Measurements from ENCODE around the gene GALE.
"Not testable (repeated sequence)": the region's sequence is repeated elsewhere in the genome, so short reads cannot be mapped to it uniquely, and the experiment has no call there.

GALE gene

DNA sequence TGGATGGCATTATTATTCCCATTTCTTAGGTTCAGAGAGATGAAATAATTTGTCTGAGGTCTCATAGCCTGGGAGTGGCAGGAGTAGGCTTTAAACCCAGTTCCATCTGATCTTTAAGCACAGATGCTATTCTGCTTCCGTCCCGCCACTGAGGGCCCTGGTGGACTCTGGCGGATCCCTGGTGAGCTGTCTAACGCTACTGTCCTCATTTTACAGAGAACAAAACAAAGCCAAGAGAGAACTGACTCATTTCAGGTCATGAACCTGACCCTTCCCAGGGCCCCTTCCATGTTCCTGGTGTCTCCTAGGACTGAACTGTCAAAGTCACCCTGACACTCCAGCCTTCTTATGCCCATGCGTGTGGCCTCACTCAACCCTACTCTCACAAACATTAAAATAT lies 3.1 kb upstream of the GALE start:
- H4K20me1 ChIP-seq, result peaks cover 0 to 13% (median 0%) of the 10 kb centered on the region in 11 experiments; a peak in 3 of 22 replicates

GRCh38 chr1:23802809-23803342 lies 2.3 kb upstream of the GALE start:
- peaks cover 23 to 63% (median 39%) of the 10 kb centered on the region in 10 experiments for H3K4me1 ChIP-seq
- H3K27ac ChIP-seq; H3K27me3 ChIP-seq; H3K4me2 ChIP-seq; H3K9me3 ChIP-seq (replicated peaks in 1 of 11); H3K4me3 ChIP-seq: not testable (repeated sequence)
- peaks cover 0 to 14% (median 0%) of the 10 kb centered on the region in 11 experiments; a peak in 4 of 22 replicates for H4K20me1 ChIP-seq
- H3K36me3 ChIP-seq, result peaks cover 10 to 48% (median 18%) of the 10 kb centered on the region in 11 experiments; a peak in 21 of 22 replicates
- peak overlapping the region in 2 of 11 experiments; percentile 85 to 92; a peak in 1 of 22 replicates for H3K9ac ChIP-seq

More for the DNA sequence above, 3.1 kb upstream of the GALE start:
- H3K9me3 ChIP-seq (replicated peaks in 1 of 11), result no peaks in the 10 kb centered on the region
- H3K36me3 ChIP-seq, result peaks cover 2 to 51% (median 14%) of the 10 kb centered on the region in 11 experiments; a peak in 18 of 22 replicates
- no peaks in the 10 kb centered on the region for H3K27me3 ChIP-seq
- H3K4me2 ChIP-seq, result peak overlapping the region in 3 of 11 experiments; percentile 31 to 70 (median 57); a peak in 2 of 22 replicates
- H3K27ac ChIP-seq, result peak overlapping the region in 6 of 11 experiments; percentile 10 to 67 (median 48); a peak in 9 of 22 replicates
- peak overlapping the region in 2 of 11 experiments; percentile 18 to 51; a peak in 3 of 22 replicates for H3K9ac ChIP-seq
- no peak overlapping the region for H3K4me3 ChIP-seq
- H3K4me1 ChIP-seq, result peaks cover 23 to 68% (median 45%) of the 10 kb centered on the region in 10 experiments
- TF ChIP-seq Cebpa-rat (IDR thresholded peaks at IDR 0.05), result no peak

- peak overlapping the region in 8 of 11 experiments; percentile 31 to 93 (median 86); a peak in 7 of 22 replicates for H3K9ac ChIP-seq
- no peaks in the 10 kb centered on the region for H3K9me3 ChIP-seq (replicated peaks in 1 of 11)
- H3K4me1 ChIP-seq, result peaks cover 20 to 53% (median 30%) of the 10 kb centered on the region in 10 experiments
- peak overlapping the region in 3 of 10 experiments; percentile 79 to 90 (median 90); a peak in 4 of 20 replicates for H3K4me3 ChIP-seq
- H4K20me1 ChIP-seq, result peaks cover 0 to 24% (median 0%) of the 10 kb centered on the region in 11 experiments; a peak in 6 of 22 replicates
- H3K36me3 ChIP-seq, result peaks cover 20 to 55% (median 26%) of the 10 kb centered on the region in 11 experiments
- H3K27me3 ChIP-seq, result no peaks in the 10 kb centered on the region
- no peak for TF ChIP-seq Cebpa-rat (IDR thresholded peaks at IDR 0.05)
- no peak overlapping the region for H3K27ac ChIP-seq
- peak overlapping the region; percentile 90 to 100 (median 97); a peak in 21 of 22 replicates for H3K4me2 ChIP-seq
Observed at GRCh38 chr1:23801876-23802275, 1.3 kb upstream of the GALE start.

DNA sequence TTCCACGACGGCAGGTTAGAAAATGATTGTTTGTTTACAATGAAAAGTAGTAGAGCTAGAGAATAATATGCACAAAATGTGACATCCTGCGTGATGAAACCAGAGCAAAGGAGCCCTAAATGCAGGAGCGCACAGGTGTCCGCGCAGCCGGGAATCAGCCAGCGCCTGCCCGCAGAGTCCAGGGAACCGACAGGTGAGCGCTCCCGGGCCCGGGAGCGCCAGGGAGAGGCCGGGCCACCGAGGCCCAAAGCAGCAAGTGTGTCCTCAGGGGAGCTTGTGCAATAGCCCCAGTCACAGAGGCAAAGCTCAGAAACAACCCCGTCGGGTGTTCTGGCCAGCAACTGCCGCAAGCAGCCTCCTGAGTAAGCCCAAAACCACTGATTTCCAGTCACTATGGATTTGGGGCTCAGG lies 789 bp upstream of the GALE start:
- Histone ChIP-seq H3K36me3 (peaks cover 26 to 55% (median 30%) of the 10 kb centered on the region in 11 experiments), H3K4me1 (peaks cover 20 to 48% (median 30%) of the 10 kb centered on the region in 10 experiments), H3K9ac (peak overlapping the region; percentile 84 to 93 (median 88)), H3K9me3 (replicated peaks in 1 of 11) (no peaks in the 10 kb centered on the region), H3K27me3 (no peaks in the 10 kb centered on the region), H3K4me3 (peak overlapping the region; percentile 79 to 90 (median 86)), H3K27ac (peak overlapping the region; percentile 71 to 85 (median 79)), H4K20me1 (peaks cover 0 to 25% (median 0%) of the 10 kb centered on the region in 11 experiments; a peak in 6 of 22 replicates), H3K4me2 (peak overlapping the region; percentile 90 to 100 (median 97))
- peak in 2 of 11 experiments; percentile 21 to 51; a peak in 1 of 22 replicates for TF ChIP-seq Cebpa-rat (IDR thresholded peaks at IDR 0.05)

GRCh38 chr1:23799570-23800399 lies 769 bp downstream of the GALE start:
- peak overlapping the region; percentile 79 to 90 (median 86) for H3K4me3 ChIP-seq
- H4K20me1 ChIP-seq, result peaks cover 0 to 38% (median 2%) of the 10 kb centered on the region in 11 experiments; a peak in 8 of 22 replicates
- no peaks in the 10 kb centered on the region for H3K9me3 ChIP-seq (replicated peaks in 1 of 11)
- H3K27ac ChIP-seq, result peak overlapping the region; percentile 71 to 85 (median 79)
- H3K27me3 ChIP-seq, result no peaks in the 10 kb centered on the region
- TF ChIP-seq Cebpa-rat (IDR thresholded peaks at IDR 0.05), result no peak
- H3K4me2 ChIP-seq, result peak overlapping the region; percentile 90 to 100 (median 97)
- peaks cover 39 to 63% (median 43%) of the 10 kb centered on the region in 11 experiments for H3K36me3 ChIP-seq
- H3K9ac ChIP-seq, result peak overlapping the region; percentile 84 to 93 (median 88)
- peaks cover 20 to 38% (median 27%) of the 10 kb centered on the region in 10 experiments for H3K4me1 ChIP-seq

DNA sequence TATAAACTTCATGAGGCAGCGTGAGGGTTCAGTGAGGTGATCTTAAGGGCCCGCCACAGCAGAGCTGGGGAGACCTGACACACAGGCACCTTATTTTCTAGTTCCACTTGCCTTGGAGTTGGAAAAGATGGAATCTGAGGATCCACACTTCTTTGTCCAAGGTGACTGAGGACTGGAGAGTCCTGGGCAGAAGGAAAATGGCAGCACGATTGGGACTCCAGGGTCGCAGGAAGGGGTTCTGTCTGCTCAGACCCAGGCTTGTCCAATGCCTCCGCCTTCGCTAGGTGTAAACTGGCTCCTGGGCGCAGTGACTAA lies 1.3 kb downstream of the GALE start:
- no peaks in the 10 kb centered on the region for H3K27me3 ChIP-seq
- peak overlapping the region; percentile 84 to 93 (median 88); a peak in 21 of 22 replicates for H3K9ac ChIP-seq
- peak overlapping the region in 10 of 11 experiments; percentile 71 to 85 (median 80); a peak in 17 of 22 replicates for H3K27ac ChIP-seq
- no peak for TF ChIP-seq Cebpa-rat (IDR thresholded peaks at IDR 0.05)
- H3K4me3 ChIP-seq, result peak overlapping the region; percentile 79 to 90 (median 86)
- H3K9me3 ChIP-seq (replicated peaks in 1 of 11), result no peaks in the 10 kb centered on the region
- H3K36me3 ChIP-seq, result peaks cover 43 to 68% (median 49%) of the 10 kb centered on the region in 11 experiments
- H3K4me1 ChIP-seq, result peaks cover 20 to 35% (median 25%) of the 10 kb centered on the region in 10 experiments
- peak overlapping the region; percentile 90 to 100 (median 97) for H3K4me2 ChIP-seq
- H4K20me1 ChIP-seq, result peaks cover 0 to 42% (median 4%) of the 10 kb centered on the region in 11 experiments; a peak in 9 of 22 replicates

GRCh38 chr1:23798662-23799142 lies 1.9 kb downstream of the GALE start:
- no peak for TF ChIP-seq Cebpa-rat (IDR thresholded peaks at IDR 0.05)
- H3K9me3 ChIP-seq (replicated peaks in 1 of 11), result no peaks in the 10 kb centered on the region
- peak overlapping the region; percentile 90 to 100 (median 97); a peak in 21 of 22 replicates for H3K4me2 ChIP-seq
- H3K4me3 ChIP-seq, result peak overlapping the region in 5 of 10 experiments; percentile 82 to 88 (median 85); a peak in 6 of 20 replicates
- H3K27ac ChIP-seq, result peak overlapping the region in 4 of 11 experiments; percentile 80 to 85 (median 84); a peak in 4 of 22 replicates
- H3K27me3 ChIP-seq, result no peaks in the 10 kb centered on the region
- H4K20me1 ChIP-seq, result peaks cover 0 to 43% (median 4%) of the 10 kb centered on the region in 11 experiments; a peak in 9 of 22 replicates
- peaks cover 20 to 33% (median 26%) of the 10 kb centered on the region in 10 experiments for H3K4me1 ChIP-seq
- H3K36me3 ChIP-seq, result peaks cover 42 to 65% (median 50%) of the 10 kb centered on the region in 11 experiments
- H3K9ac ChIP-seq, result peak overlapping the region in 9 of 11 experiments; percentile 31 to 93 (median 89); a peak in 13 of 22 replicates

Data from BLaER1 treated with 17β-estradiol and CSF1 and Interleukin-3, amounts not matched to agents 10 nM and 100 nM (cell line).